Glutamatergic neuron (in vitro differentiated cells): ENCODE measurements around the gene ANGPTL1. TPM values are rescaled to one million over a fixed set of nuclear protein-coding genes. Genes with fewer than 3 reads are reported as not detected.

Source experiments
- DNase-seq: peaks from one replicate; pipeline ENCODE4 v3.0.0; 2022
- H3K27ac Mint-ChIP-seq: one replicate; pipeline ENCODE4 v1.8.0; 2020; ENCODE audit warnings: mild to moderate bottlenecking, mixed read lengths, inconsistent platforms; ENCODE audit not compliant: unreplicated experiment
- H3K27me3 Mint-ChIP-seq: one replicate; pipeline ENCODE4 v1.8.0; 2020; ENCODE audit warnings: mild to moderate bottlenecking, moderate library complexity, mixed read lengths, inconsistent platforms; ENCODE audit not compliant: unreplicated experiment
- H3K36me3 Mint-ChIP-seq: one replicate; pipeline ENCODE4 v1.8.0; 2020; ENCODE audit warnings: mild to moderate bottlenecking, mixed read lengths, inconsistent platforms; ENCODE audit not compliant: unreplicated experiment
- H3K4me1 Mint-ChIP-seq: one replicate; pipeline ENCODE4 v1.8.0; 2020; ENCODE audit warnings: mild to moderate bottlenecking, low read depth, mixed read lengths, inconsistent platforms; ENCODE audit not compliant: unreplicated experiment
- H3K4me3 Mint-ChIP-seq: one replicate; pipeline ENCODE4 v1.8.0; 2020; ENCODE audit warnings: mild to moderate bottlenecking, mixed read lengths, inconsistent platforms; ENCODE audit not compliant: unreplicated experiment
- H3K9me3 Mint-ChIP-seq: one replicate; pipeline ENCODE4 v1.8.0; 2020; ENCODE audit warnings: mild to moderate bottlenecking, moderate library complexity, mixed read lengths, inconsistent platforms; ENCODE audit not compliant: unreplicated experiment
- total RNA-seq: library from RNA; stranded (reverse); fragmentation: NEBNext Ultra II Directional; extraction: Animal tissue kit (Norgen Biotek cat#: 25700); gene quantifications from one replicate; pipeline ENCODE4 v1.2.1, GENCODE V29; 2021; ENCODE audit not compliant: unreplicated experiment
- TF ChIP-seq, protein P1 (sequence below): fragments of 200-600 bp; sonication (generic); IDR thresholded peaks from one replicate; pipeline ENCODE4 v1.5.0; 2021; ENCODE audit not compliant: partially characterized antibody, unreplicated experiment

The ANGPTL1 gene
- total RNA-seq, 1 donor from 2014 or later: not detected

DNA sequence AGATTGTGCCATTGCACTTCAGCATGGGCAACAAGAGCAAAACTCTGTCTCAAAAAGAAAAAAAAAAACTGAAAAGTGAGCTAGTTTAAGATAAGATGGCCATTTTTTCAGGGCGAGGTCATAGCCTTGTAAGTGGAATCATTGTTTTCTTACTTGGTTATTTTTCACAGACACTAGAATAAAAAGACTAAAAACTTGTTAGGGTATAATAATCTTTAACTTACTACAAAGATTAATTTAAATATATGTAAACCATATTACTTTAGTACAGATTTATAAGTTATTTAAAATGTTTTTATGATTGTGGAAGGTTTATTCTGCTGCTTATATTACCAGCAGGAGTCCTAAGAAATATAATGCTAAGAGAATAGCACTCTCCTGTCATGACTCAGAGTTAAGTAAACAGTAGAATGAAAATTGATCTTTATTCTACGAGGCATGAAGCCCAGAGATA, 23.5 kb downstream of the ANGPTL1 start:
- no peaks in the 10 kb centered on the region for H3K9me3 Mint-ChIP-seq
- no peak overlapping the region for H3K27ac Mint-ChIP-seq
- no peak overlapping the region for H3K4me3 Mint-ChIP-seq
- no peak for DNase-seq
- H3K36me3 Mint-ChIP-seq: no peaks in the 10 kb centered on the region
- TF ChIP-seq, protein P1, sequence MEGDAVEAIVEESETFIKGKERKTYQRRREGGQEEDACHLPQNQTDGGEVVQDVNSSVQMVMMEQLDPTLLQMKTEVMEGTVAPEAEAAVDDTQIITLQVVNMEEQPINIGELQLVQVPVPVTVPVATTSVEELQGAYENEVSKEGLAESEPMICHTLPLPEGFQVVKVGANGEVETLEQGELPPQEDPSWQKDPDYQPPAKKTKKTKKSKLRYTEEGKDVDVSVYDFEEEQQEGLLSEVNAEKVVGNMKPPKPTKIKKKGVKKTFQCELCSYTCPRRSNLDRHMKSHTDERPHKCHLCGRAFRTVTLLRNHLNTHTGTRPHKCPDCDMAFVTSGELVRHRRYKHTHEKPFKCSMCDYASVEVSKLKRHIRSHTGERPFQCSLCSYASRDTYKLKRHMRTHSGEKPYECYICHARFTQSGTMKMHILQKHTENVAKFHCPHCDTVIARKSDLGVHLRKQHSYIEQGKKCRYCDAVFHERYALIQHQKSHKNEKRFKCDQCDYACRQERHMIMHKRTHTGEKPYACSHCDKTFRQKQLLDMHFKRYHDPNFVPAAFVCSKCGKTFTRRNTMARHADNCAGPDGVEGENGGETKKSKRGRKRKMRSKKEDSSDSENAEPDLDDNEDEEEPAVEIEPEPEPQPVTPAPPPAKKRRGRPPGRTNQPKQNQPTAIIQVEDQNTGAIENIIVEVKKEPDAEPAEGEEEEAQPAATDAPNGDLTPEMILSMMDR: no peak
- no peaks in the 10 kb centered on the region for H3K4me1 Mint-ChIP-seq
- no peaks in the 10 kb centered on the region for H3K27me3 Mint-ChIP-seq

DNA sequence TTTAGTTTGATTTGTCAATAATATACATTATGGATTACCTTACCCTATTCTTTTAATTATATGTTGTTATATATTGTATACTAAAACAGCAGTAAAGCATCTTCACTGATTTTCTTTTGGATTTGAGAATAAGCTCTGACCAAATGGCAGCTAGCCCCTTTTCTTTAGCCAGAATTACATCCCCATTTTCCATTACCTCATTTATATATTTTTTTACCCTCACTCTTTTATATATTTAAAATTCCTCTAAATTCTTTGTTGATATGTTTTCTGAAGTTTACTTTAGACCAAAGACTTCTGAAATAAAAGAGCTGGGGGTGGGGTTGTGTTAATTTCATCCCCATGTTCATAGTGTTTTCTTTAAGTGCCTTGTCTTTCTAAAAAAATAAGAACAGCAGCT, 24.6 kb downstream of the ANGPTL1 start:
- TF ChIP-seq, protein P1: no peak
- no peaks in the 10 kb centered on the region for H3K4me1 Mint-ChIP-seq
- DNase-seq: no peak
- no peak overlapping the region for H3K27ac Mint-ChIP-seq
- H3K36me3 Mint-ChIP-seq: no peaks in the 10 kb centered on the region
- H3K27me3 Mint-ChIP-seq: no peaks in the 10 kb centered on the region
- no peaks in the 10 kb centered on the region for H3K9me3 Mint-ChIP-seq
- no peak overlapping the region for H3K4me3 Mint-ChIP-seq

DNA sequence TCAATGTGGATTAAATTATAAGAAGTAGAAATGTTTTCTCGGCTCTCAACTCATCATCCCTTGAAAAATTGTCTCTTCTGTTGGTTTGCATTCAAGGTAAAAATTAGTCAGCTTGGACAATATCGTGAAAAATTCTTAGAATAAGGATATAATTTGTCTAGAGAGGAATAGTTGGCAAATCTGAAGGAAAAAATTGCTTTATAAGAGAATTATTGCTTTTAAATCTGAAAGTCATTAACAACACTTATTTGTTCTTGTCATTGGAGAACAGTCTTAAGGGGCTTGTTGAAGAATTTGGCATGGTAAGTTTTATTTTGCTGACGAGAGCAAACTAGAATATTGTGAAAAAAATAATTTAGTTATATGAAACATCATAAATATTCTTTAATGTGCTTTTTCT, 26.4 kb downstream of the ANGPTL1 start:
- H3K4me1 Mint-ChIP-seq: no peaks in the 10 kb centered on the region
- DNase-seq: no peak
- H3K36me3 Mint-ChIP-seq: peaks cover 3% of the 10 kb centered on the region
- no peak overlapping the region for H3K27ac Mint-ChIP-seq
- H3K9me3 Mint-ChIP-seq: no peaks in the 10 kb centered on the region
- no peak overlapping the region for H3K4me3 Mint-ChIP-seq
- peaks cover 2% of the 10 kb centered on the region for H3K27me3 Mint-ChIP-seq
- TF ChIP-seq, protein P1: no peak

DNA sequence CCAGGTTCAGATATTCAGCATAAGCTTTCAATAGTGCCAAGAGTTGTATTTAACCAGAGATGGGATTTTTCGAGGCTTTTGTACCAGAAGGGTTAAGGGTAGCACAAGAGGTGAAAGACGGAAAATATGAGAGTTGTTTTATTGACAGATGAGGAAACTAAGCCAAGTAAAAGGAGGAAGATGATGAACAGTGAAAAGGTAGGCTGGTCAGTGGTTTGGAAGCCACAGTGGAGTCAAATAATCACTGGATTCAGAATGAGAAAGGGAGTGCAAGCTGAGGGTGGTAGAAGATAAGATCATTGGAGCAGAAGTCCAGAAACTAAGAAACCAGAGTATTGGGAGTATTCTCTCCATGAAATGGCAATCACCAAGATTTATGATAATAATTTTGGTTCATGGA, 45.7 kb downstream of the ANGPTL1 start:
- Mint-ChIP-seq H3K4me3 (no peak overlapping the region), H3K27ac (no peak overlapping the region), H3K4me1 (no peaks in the 10 kb centered on the region), H3K9me3 (no peaks in the 10 kb centered on the region), H3K27me3 (no peaks in the 10 kb centered on the region), H3K36me3 (peaks cover 8% of the 10 kb centered on the region)
- TF ChIP-seq, protein P1: no peak
- DNase-seq: no peak

DNA sequence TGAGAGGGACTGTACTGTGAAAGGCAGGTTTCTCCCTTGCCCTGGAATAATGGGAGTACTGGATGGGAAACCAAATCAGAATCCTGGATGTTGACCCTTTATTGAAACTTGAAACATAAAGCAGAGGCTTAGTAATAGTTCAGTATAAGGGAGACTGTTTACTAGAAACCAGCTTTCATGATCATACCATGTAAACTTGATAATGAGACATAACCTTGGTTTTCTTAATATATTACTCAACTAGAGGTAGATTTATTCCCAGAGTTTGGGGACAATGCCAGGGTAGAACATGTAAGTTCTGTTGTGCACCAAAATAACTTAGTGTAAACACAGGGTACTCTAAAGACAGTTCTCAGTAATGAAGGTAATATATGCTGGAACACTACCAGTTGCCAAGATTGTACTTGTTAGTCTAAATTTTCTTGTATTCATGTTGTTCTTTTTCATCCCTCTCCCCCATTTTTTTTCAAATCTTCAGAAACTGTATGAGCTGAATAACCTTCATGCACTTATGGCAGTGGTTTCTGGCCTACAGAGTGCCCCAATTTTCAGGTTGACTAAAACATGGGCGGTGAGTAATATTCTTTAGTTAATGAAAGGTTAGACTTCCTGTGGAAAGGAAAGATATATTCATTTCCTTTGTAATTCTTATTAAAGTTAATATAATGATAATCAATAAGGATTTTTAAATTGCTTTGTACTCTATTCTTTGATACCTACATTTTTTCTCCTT, 49.6 kb downstream of the ANGPTL1 start:
- TF ChIP-seq, protein P1: no peak
- no peaks in the 10 kb centered on the region for H3K36me3 Mint-ChIP-seq
- H3K27ac Mint-ChIP-seq: no peak overlapping the region
- no peak overlapping the region for H3K4me3 Mint-ChIP-seq
- no peaks in the 10 kb centered on the region for H3K27me3 Mint-ChIP-seq
- no peak for DNase-seq
- no peaks in the 10 kb centered on the region for H3K9me3 Mint-ChIP-seq
- H3K4me1 Mint-ChIP-seq: no peaks in the 10 kb centered on the region
